IMR-90 (cell line): ENCODE measurements around the gene SYNM. TPM values are rescaled to one million over a fixed set of nuclear protein-coding genes. Genes with fewer than 3 reads are reported as not detected.
A peak's percentile ranks its signal among the peaks of the same experiment; 100 is the strongest.

Experiments used
- ATAC-seq: fragments of 200-7000 bp; cut with Tn5 transposase; 2 replicates; pipeline ENCODE4 v1.9.1; 2020; ENCODE audit warnings: low read depth, mild to moderate bottlenecking, moderate library complexity
- BruUV-seq: library from RNA; stranded (reverse); fragments of 400-500 nt; replicated peaks from 2 replicates; lab custom pipeline; 2021; lab: Mats Ljungman, UMichigan
- CTCF ChIA-PET: fragments of 300-600 bp; formaldehyde crosslinking; extraction: SDS; loops from one replicate; lab custom pipeline; 2021; ENCODE audit warnings: antibody characterized with exemption; lab: Yijun Ruan, JAX
- POLR2A ChIA-PET: fragments of 300-600 bp; sonication (Branson Sonifier 250); formaldehyde crosslinking; loops from one replicate; lab custom pipeline; 2022; ENCODE audit warnings: antibody characterized with exemption; ENCODE audit not compliant: unreplicated experiment; lab: Charles Lee
- DNase-seq: peaks from one replicate; pipeline ENCODE4 v3.0.0; 2013
- H2AFZ ChIP-seq: replicated peaks from 2 replicates; pipeline ENCODE3; 2013; ENCODE audit warnings: low read length, mild to moderate bottlenecking; ENCODE audit not compliant: poor library complexity
- H2AK5ac ChIP-seq: 2 replicates; pipeline ENCODE4 v1.6.1; 2013; ENCODE audit warnings: low read depth, low read length, inconsistent platforms
- H2AK9ac ChIP-seq: replicated peaks from 2 replicates; pipeline ENCODE3; 2013; ENCODE audit warnings: mild to moderate bottlenecking, low read depth, low read length, moderate library complexity; ENCODE audit not compliant: poor library complexity
- H2BK120ac ChIP-seq: 2 replicates; pipeline ENCODE4 v1.6.1; 2013; ENCODE audit warnings: low read depth, low read length, inconsistent platforms
- H2BK15ac ChIP-seq: 3 replicates; pipeline ENCODE4 v1.6.1; 2013; ENCODE audit warnings: low read depth, low read length, inconsistent platforms
- H2BK20ac ChIP-seq: 2 replicates; pipeline ENCODE4 v1.6.1; 2013; ENCODE audit warnings: low read depth, mild to moderate bottlenecking, inconsistent platforms, low read length, moderate library complexity
- H2BK5ac ChIP-seq: 2 replicates; pipeline ENCODE4 v1.6.1; 2013; ENCODE audit warnings: mild to moderate bottlenecking, low read depth, low read length, inconsistent platforms; ENCODE audit not compliant: poor library complexity, severe bottlenecking
- H3K14ac ChIP-seq: replicated peaks from 2 replicates; pipeline ENCODE4 v1.6.1; 2013; ENCODE audit warnings: low read depth, low read length, inconsistent platforms
- H3K18ac ChIP-seq: 2 replicates; pipeline ENCODE4 v1.6.1; 2013; ENCODE audit warnings: low read depth, low read length, control low read depth
- H3K23ac ChIP-seq: 2 replicates; pipeline ENCODE4 v1.6.1; 2013; ENCODE audit warnings: low read depth, low read length, inconsistent platforms
- H3K27ac ChIP-seq: 2 replicates; pipeline ENCODE4 v1.5.1; 2013; ENCODE audit warnings: mild to moderate bottlenecking, control low read depth, low read length; ENCODE audit not compliant: insufficient read depth
- H3K27me3 ChIP-seq: 2 replicates; pipeline ENCODE4 v1.6.1; 2013; ENCODE audit warnings: low read length; ENCODE audit not compliant: control insufficient read depth, insufficient read depth
- H3K36me3 ChIP-seq: 2 replicates; pipeline ENCODE4 v1.6.1; 2013; ENCODE audit warnings: low read length, mixed read lengths; ENCODE audit not compliant: control insufficient read depth, insufficient read depth
- H3K4ac ChIP-seq: 2 replicates; pipeline ENCODE4 v1.6.1; 2013; ENCODE audit warnings: low read depth, low read length, inconsistent platforms
- H3K4me1 ChIP-seq: 2 replicates; pipeline ENCODE4 v1.6.1; 2013; ENCODE audit warnings: low read length, mixed read lengths; ENCODE audit not compliant: control insufficient read depth, insufficient read depth
- H3K4me2 ChIP-seq: 2 replicates; pipeline ENCODE4 v1.6.1; 2013; ENCODE audit warnings: low read depth, mild to moderate bottlenecking, control low read depth, low read length, moderate library complexity
- H3K4me3 ChIP-seq: 2 replicates; pipeline ENCODE4 v1.5.1; 2013; ENCODE audit warnings: low read depth, mild to moderate bottlenecking, control low read depth, low read length, moderate library complexity; ENCODE audit not compliant: insufficient read depth
- H3K56ac ChIP-seq: 2 replicates; pipeline ENCODE4 v1.6.1; 2013; ENCODE audit warnings: low read length, inconsistent platforms; ENCODE audit not compliant: insufficient read depth; ENCODE audit errors: extremely low read depth
- H3K79me1 ChIP-seq, 2 experiments: 2 replicates each; pipeline ENCODE4 v1.6.1; 2013; ENCODE audit warnings: low read length in 2 of 2, inconsistent platforms in 1 of 2, low read depth in 1 of 2
- H3K9ac ChIP-seq: 2 replicates; pipeline ENCODE4 v1.6.1; 2013; ENCODE audit warnings: low read depth, low read length, control low read depth
- H3K9me1 ChIP-seq: 2 replicates; pipeline ENCODE4 v1.6.1; 2013; ENCODE audit warnings: low read length, inconsistent platforms; ENCODE audit not compliant: insufficient read depth
- H3K9me3 ChIP-seq: 2 replicates; pipeline ENCODE4 v1.6.1; 2013; ENCODE audit warnings: low read length; ENCODE audit not compliant: control insufficient read depth, insufficient read depth
- H4K20me1 ChIP-seq: 2 replicates; pipeline ENCODE4 v1.6.1; 2013; ENCODE audit warnings: low read length, inconsistent platforms; ENCODE audit not compliant: insufficient read depth
- H4K5ac ChIP-seq: 2 replicates; pipeline ENCODE4 v1.6.1; 2013; ENCODE audit warnings: mild to moderate bottlenecking, low read depth, low read length, control low read depth
- H4K8ac ChIP-seq, 2 experiments: 2 replicates each; pipeline ENCODE4 v1.6.1; 2013; ENCODE audit warnings: low read depth in 2 of 2, low read length in 2 of 2, control low read depth in 1 of 2, inconsistent platforms in 1 of 2
- H4K91ac ChIP-seq: 2 replicates; pipeline ENCODE4 v1.6.1; 2013; ENCODE audit warnings: low read depth, low read length, inconsistent platforms; ENCODE audit not compliant: insufficient read depth
- BHLHE40 ChIP-seq: fragments of 150-350 bp; IDR thresholded peaks from 2 replicates; pipeline ENCODE4 v1.6.1; 2016; ENCODE audit warnings: mild to moderate bottlenecking, low read depth, low read length
- CEBPB ChIP-seq: IDR thresholded peaks from 2 replicates; pipeline ENCODE4 v1.6.1; 2012; ENCODE audit warnings: low read depth, low read length, improper control_type of control experiment
- CHD1 ChIP-seq: IDR thresholded peaks from 2 replicates; pipeline ENCODE4 v1.6.1; 2012; ENCODE audit warnings: low read depth, low read length, improper control_type of control experiment
- FOS ChIP-seq: fragments of 150-350 bp; IDR thresholded peaks from 2 replicates; pipeline ENCODE4 v1.6.1; 2016; ENCODE audit warnings: low read depth, low read length
- MAFK ChIP-seq: IDR thresholded peaks from 2 replicates; pipeline ENCODE4 v1.6.1; 2012; ENCODE audit warnings: low read depth, low read length, improper control_type of control experiment
- MAZ ChIP-seq: IDR thresholded peaks from 2 replicates; pipeline ENCODE4 v1.6.1; 2012; ENCODE audit warnings: low read depth, mild to moderate bottlenecking, low read length, improper control_type of control experiment, moderate library complexity, borderline replicate concordance
- MXI1 ChIP-seq: IDR thresholded peaks from 2 replicates; pipeline ENCODE4 v1.6.1; 2012; ENCODE audit warnings: low read depth, mild to moderate bottlenecking, low read length, moderate library complexity, borderline replicate concordance
- NFE2L2 ChIP-seq: fragments of 150-350 bp; IDR thresholded peaks from 2 replicates; pipeline ENCODE4 v1.6.1; 2016; ENCODE audit warnings: low read depth, mild to moderate bottlenecking, low read length
- POLR2A ChIP-seq: IDR thresholded peaks from 2 replicates; pipeline ENCODE4 v1.6.1; 2012; ENCODE audit warnings: mild to moderate bottlenecking, low read depth, low read length
- RAD21 ChIP-seq: IDR thresholded peaks from 2 replicates; pipeline ENCODE4 v1.6.1; 2012; ENCODE audit warnings: low read length, improper control_type of control experiment
- RCOR1 ChIP-seq: IDR thresholded peaks from 2 replicates; pipeline ENCODE4 v1.6.1; 2012; ENCODE audit warnings: mild to moderate bottlenecking, low read length, improper control_type of control experiment; ENCODE audit not compliant: insufficient replicate concordance
- RFX5 ChIP-seq: IDR thresholded peaks from 2 replicates; pipeline ENCODE4 v1.8.0; 2012; ENCODE audit warnings: low read depth, mild to moderate bottlenecking, low read length, moderate library complexity
- SMC3 ChIP-seq: fragments of 150-350 bp; IDR thresholded peaks from 2 replicates; pipeline ENCODE4 v1.6.1; 2016; ENCODE audit warnings: low read depth, mild to moderate bottlenecking, antibody characterized with exemption, low read length, moderate library complexity
- WGBS, 2 experiments: methylation state at CpG; one replicate each; pipeline versions ENCODE4 v1.1.5 to v1.1.7; 2013; ENCODE audit warnings: missing lambda C conversion rate in 2 of 2; ENCODE audit not compliant: insufficient read length in 1 of 2; ENCODE audit errors: extremely low coverage in 2 of 2; 5-methylcytosine and 5-hydroxymethylcytosine counted together
- dilution Hi-C: fragments of 300-500 bp; cut with HindIII; formaldehyde crosslinking; loops from one replicate; pipeline ENCODE4 v1.14.3; 2018; ENCODE audit warnings: low sequenced_read_pairs; ENCODE audit not compliant: unreplicated experiment
- in situ Hi-C: fragments of 300-500 bp; cut with MboI; formaldehyde crosslinking; loops from 3 replicates; pipeline ENCODE4 v1.14.3; 2019; ENCODE audit warnings: low sequenced_read_pairs, inconsistent platforms, mixed read lengths
- intact Hi-C: fragments of 100-400 bp; cut with micrococcal nuclease; formaldehyde crosslinking; loops from 2 replicates; pipeline ENCODE4 v1.10.0; 2022
- polyA plus RNA-seq, 3 experiments: library from polyadenylated mRNA; depleted of rRNA; stranded (reverse); fragments of >200 nt; gene quantifications; 2 replicates each; pipeline ENCODE4 v1.2.3, GENCODE V29; 2012; ENCODE audit warnings: low replicate concordance in 1 of 3
- total RNA-seq: library from RNA; depleted of rRNA; stranded (reverse); fragments of >200 nt; gene quantifications from 2 replicates; pipeline ENCODE4 v1.2.3, GENCODE V29; 2012
- TF ChIP-seq, protein P1 (sequence below): conservative IDR thresholded peaks from 2 replicates; pipeline ENCODE4 v1.5.1; 2012; ENCODE audit warnings: mild to moderate bottlenecking, low read depth, low read length, improper control_type of control experiment
- TF ChIP-seq, protein P2 (sequence below): fragments of 150-350 bp; IDR thresholded peaks from 2 replicates; pipeline ENCODE4 v1.6.1; 2016; ENCODE audit warnings: low read depth, mild to moderate bottlenecking, low read length, moderate library complexity, borderline replicate concordance
- TF ChIP-seq, protein P3 (sequence below): fragments of 150-350 bp; IDR thresholded peaks from 2 replicates; pipeline ENCODE4 v1.6.1; 2017; ENCODE audit warnings: mild to moderate bottlenecking, antibody characterized with exemption, low read length, low read depth

The SYNM gene
- total and polyA plus RNA-seq, 2 of the 4 experiments (the other 2 are of a cell fraction), result 2.1 to 3.4 TPM

DNA sequence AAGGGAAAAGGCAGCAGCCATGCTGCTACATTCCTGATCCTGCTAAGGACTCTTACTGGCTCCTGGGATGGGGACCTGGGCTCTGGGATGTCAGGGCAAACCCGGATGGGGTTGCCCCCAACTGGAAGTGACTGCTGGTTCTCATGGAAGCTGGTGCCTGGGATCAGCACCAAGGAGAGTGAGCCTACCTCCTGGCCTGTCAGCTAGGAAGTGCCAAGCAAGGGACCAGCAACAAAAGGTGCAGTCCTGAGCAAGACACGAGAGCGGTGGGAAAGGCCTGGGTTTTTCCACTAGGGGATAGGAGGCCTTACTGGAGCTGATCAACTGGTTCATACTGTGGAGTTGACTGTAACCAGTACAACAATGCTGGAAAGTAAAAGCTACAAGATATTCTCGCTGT, 47.9 kb upstream of the SYNM start:
- H3K79me1 ChIP-seq, result peaks cover 4 to 5% of the 10 kb centered on the region in 2 experiments; a peak in 2 of 4 replicates
- H2AK5ac ChIP-seq, result no peak overlapping the region
- H3K4me2 ChIP-seq, result no peak overlapping the region
- no peak overlapping the region for H3K4ac ChIP-seq
- 63% methylated on average over 1 of the region's 4 CpGs; no CpG with 5 or more reads in 1 of the 2 experiments for WGBS, 2 experiments
- peaks cover 12% of the 10 kb centered on the region for H3K9me1 ChIP-seq
- in situ Hi-C loops, result no loop called here
- no peak overlapping the region for H2BK20ac ChIP-seq
- no peak overlapping the region for H3K9ac ChIP-seq
- DNase-seq, result no peak
- H3K4me3 ChIP-seq, result no peak overlapping the region
- POLR2A ChIA-PET, result no interaction called here
- no peak overlapping the region for H2BK5ac ChIP-seq
- no peak overlapping the region for H2BK120ac ChIP-seq
- CTCF ChIA-PET, result interaction anchor here (1.0 kb wide), 1 partner anchor 20 kb away, joined by 5 read pairs; no protein-coding TSS in a partner anchor
- H2AFZ ChIP-seq, result peak overlapping the region; percentile 6
- H3K14ac ChIP-seq, result no peak overlapping the region
- H4K20me1 ChIP-seq, result no peaks in the 10 kb centered on the region
- H2BK15ac ChIP-seq, result no peak overlapping the region
- H3K27ac ChIP-seq, result no peak overlapping the region
- intact Hi-C loops, result loop anchor here (5.0 kb wide), 2 partner anchors 115 to 615 kb away; no protein-coding TSS in a partner anchor
- TF ChIP-seq CHD1 (no peak), NFE2L2 (no peak), CEBPB (no peak), FOS (no peak), BHLHE40 (no peak), RAD21 (no peak), RCOR1 (no peak), POLR2A (no peak), MXI1 (no peak), MAFK (no peak), MAZ (no peak), RFX5 (no peak), SMC3 (no peak)
- TF ChIP-seq, protein P1, sequence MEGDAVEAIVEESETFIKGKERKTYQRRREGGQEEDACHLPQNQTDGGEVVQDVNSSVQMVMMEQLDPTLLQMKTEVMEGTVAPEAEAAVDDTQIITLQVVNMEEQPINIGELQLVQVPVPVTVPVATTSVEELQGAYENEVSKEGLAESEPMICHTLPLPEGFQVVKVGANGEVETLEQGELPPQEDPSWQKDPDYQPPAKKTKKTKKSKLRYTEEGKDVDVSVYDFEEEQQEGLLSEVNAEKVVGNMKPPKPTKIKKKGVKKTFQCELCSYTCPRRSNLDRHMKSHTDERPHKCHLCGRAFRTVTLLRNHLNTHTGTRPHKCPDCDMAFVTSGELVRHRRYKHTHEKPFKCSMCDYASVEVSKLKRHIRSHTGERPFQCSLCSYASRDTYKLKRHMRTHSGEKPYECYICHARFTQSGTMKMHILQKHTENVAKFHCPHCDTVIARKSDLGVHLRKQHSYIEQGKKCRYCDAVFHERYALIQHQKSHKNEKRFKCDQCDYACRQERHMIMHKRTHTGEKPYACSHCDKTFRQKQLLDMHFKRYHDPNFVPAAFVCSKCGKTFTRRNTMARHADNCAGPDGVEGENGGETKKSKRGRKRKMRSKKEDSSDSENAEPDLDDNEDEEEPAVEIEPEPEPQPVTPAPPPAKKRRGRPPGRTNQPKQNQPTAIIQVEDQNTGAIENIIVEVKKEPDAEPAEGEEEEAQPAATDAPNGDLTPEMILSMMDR, result no peak
- TF ChIP-seq, protein P2, sequence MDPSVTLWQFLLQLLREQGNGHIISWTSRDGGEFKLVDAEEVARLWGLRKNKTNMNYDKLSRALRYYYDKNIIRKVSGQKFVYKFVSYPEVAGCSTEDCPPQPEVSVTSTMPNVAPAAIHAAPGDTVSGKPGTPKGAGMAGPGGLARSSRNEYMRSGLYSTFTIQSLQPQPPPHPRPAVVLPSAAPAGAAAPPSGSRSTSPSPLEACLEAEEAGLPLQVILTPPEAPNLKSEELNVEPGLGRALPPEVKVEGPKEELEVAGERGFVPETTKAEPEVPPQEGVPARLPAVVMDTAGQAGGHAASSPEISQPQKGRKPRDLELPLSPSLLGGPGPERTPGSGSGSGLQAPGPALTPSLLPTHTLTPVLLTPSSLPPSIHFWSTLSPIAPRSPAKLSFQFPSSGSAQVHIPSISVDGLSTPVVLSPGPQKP, result no peak
- TF ChIP-seq, protein P3, sequence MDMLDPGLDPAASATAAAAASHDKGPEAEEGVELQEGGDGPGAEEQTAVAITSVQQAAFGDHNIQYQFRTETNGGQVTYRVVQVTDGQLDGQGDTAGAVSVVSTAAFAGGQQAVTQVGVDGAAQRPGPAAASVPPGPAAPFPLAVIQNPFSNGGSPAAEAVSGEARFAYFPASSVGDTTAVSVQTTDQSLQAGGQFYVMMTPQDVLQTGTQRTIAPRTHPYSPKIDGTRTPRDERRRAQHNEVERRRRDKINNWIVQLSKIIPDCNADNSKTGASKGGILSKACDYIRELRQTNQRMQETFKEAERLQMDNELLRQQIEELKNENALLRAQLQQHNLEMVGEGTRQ, result no peak
- no peak for ATAC-seq
- H3K27me3 ChIP-seq, result no peaks in the 10 kb centered on the region
- no peak overlapping the region for H2AK9ac ChIP-seq
- no peak overlapping the region for H4K8ac ChIP-seq
- no peak overlapping the region for H3K18ac ChIP-seq
- dilution Hi-C loops, result loop anchor here (25.0 kb wide), 1 partner anchor 120 kb away; no protein-coding TSS in a partner anchor
- no peak overlapping the region for H3K56ac ChIP-seq
- BruUV-seq, result no TSS peak
- no peaks in the 10 kb centered on the region for H3K9me3 ChIP-seq
- no peaks in the 10 kb centered on the region for H3K36me3 ChIP-seq
- no peak overlapping the region for H3K23ac ChIP-seq
- H4K91ac ChIP-seq, result no peak overlapping the region
- peaks cover 3% of the 10 kb centered on the region for H3K4me1 ChIP-seq
- H4K5ac ChIP-seq, result no peak overlapping the region
